NK-92 treated with Interleukin-12 subunit alpha and Interleukin-12 subunit beta, amount 100 ng/mL, for 24 hours (cell line): ENCODE measurements around the gene IP6K3.

Source experiments
- DNase-seq: peaks from one replicate; lab custom pipeline; 2025; lab: John Stamatoyannopoulos, UW

Gene IP6K3

GRCh38 chr6:33777398-33778388, 31.0 kb upstream of the IP6K3 start:
- no peak for DNase-seq

- no peak for DNase-seq
Measured at GRCh38 chr6:33776764-33777163, 30.1 kb upstream of the IP6K3 start.

- DNase-seq: no peak
Measured at GRCh38 chr6:33776186-33776585, 29.5 kb upstream of the IP6K3 start.

GRCh38 chr6:33774774-33775173, 28.1 kb upstream of the IP6K3 start:
- DNase-seq: no peak

- DNase-seq: no peak
Measured at GRCh38 chr6:33772902-33773472, 26.3 kb upstream of the IP6K3 start.

GRCh38 chr6:33772082-33772830, 25.6 kb upstream of the IP6K3 start:
- DNase-seq: no peak

- no peak for DNase-seq
Measured at GRCh38 chr6:33771146-33772081, 24.7 kb upstream of the IP6K3 start.

- no peak for DNase-seq
Measured at GRCh38 chr6:33770833-33771145, 24.1 kb upstream of the IP6K3 start.

- no peak for DNase-seq
Measured at GRCh38 chr6:33770124-33770832, 23.6 kb upstream of the IP6K3 start.

GRCh38 chr6:33769248-33769821, 22.6 kb upstream of the IP6K3 start:
- no peak for DNase-seq

- DNase-seq: peak; percentile 64
Measured at GRCh38 chr6:33768644-33769120, 22.0 kb upstream of the IP6K3 start.

GRCh38 chr6:33766921-33767907, 20.5 kb upstream of the IP6K3 start:
- no peak for DNase-seq

GRCh38 chr6:33765368-33765767, 18.7 kb upstream of the IP6K3 start:
- DNase-seq: no peak

GRCh38 chr6:33764036-33764435, 17.3 kb upstream of the IP6K3 start:
- DNase-seq: no peak

GRCh38 chr6:33763483-33763882, 16.8 kb upstream of the IP6K3 start:
- no peak for DNase-seq

- no peak for DNase-seq
Measured at GRCh38 chr6:33762713-33763112, 16.0 kb upstream of the IP6K3 start.

GRCh38 chr6:33761922-33762629, 15.4 kb upstream of the IP6K3 start:
- peak; percentile 55 for DNase-seq

- DNase-seq: no peak
Measured at GRCh38 chr6:33761581-33761921, 14.8 kb upstream of the IP6K3 start.
